Activated T-cell treated with anti-CD3 and anti-CD28 coated beads for 24 hours (primary cell): ENCODE data around the gene CNMD.
"Not testable (repeated sequence)": the region's sequence is repeated elsewhere in the genome, so short reads cannot be mapped to it uniquely, and the experiment has no call there.

Experiments
- DNase-seq: peaks from one replicate; pipeline ENCODE4 v3.0.0-alpha.2; 2020; ENCODE audit warnings: low read depth

The CNMD gene

DNA sequence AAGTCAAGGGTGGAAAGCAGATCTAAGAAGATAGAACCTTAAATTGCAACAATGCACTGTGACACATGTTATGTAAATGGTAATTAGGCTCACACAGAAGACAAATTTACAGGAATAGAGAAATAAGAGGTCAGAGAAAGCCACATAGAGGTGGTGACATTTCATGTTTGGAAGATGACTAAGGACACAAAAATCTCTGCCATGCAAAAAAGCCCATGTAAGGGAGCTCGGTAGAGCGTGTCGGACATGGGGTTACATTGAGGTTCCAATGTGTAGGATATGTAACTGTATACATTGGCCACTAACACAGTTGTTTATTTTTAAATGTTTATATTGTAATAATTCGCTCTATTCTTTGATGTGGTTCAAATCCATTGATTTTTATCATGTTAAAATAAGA lies 53.2 kb downstream of the CNMD start:
- DNase-seq: no peak

GRCh38 chr13:52685806-52686205 lies 53.8 kb downstream of the CNMD start:
- not testable (repeated sequence) for DNase-seq

GRCh38 chr13:52677823-52678222 lies 61.8 kb downstream of the CNMD start:
- no peak for DNase-seq

DNA sequence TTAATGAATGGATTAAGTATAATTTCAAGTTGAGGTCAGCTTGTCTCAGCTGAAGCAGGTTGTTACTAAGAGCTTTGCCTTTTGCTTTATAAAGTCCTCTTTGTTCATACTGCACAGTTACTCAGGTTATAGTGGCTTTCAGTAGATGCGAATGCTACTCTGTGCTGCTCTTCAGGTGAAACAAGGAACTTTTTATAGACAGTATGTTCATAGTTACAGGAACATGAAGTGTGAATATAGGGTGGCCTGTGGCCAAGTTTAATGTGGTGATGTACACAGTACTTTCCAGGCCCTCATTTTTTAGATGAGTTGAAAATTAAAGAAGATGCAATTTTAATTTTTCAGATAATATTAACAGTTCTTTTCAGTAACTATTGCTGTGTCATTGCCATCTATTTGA lies 66.2 kb downstream of the CNMD start:
- no peak for DNase-seq

GRCh38 chr13:52670726-52671125 lies 68.9 kb downstream of the CNMD start:
- DNase-seq: no peak

DNA sequence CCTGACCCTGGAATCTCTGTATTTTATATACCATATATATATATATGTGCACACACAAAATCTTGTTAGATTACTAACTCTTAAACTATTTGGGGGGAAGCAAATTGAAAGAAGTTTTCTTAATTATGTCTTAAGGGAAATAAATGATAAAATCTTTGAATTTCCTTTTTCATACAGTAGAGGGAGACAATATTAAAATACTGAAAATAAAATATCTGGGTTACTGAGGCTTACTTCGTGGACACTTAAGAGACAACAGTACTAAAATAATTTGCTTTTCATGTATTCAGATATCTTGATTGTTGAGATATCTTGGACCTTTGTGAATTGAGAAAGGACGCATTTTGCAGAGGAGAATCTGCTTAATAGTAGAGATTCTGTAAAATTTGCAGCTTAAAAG lies 69.9 kb downstream of the CNMD start:
- no peak for DNase-seq

GRCh38 chr13:52665325-52665724 lies 74.3 kb downstream of the CNMD start:
- DNase-seq: no peak

DNA sequence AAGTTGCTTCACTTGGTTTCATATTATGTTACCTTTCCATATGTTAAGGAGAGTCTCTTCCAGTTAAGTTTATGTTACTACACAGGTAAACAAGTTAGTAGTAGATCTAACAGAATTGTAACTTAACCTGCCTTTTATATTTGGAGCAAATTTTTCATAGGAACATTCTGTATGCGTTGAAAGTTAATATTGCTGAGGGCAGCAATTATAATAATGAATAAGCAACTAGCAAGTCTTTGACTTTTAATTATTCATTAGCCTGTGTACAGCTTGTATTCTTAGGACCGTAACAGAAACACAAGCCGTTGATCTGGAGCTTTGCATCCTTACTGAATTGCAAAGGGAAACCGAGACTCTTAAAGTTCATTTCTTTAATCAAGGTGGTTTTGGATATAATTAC lies 75.3 kb downstream of the CNMD start:
- no peak for DNase-seq

GRCh38 chr13:52659340-52659739 lies 80.3 kb downstream of the CNMD start:
- DNase-seq: no peak
